GM19324 (cell line): ENCODE data around the gene UTF1.

Source experiments
- ATAC-seq: cut with Tn5 transposase; IDR thresholded peaks from one replicate; pipeline ENCODE4 v1.9.1; 2021; ENCODE audit warnings: mild to moderate bottlenecking, moderate library complexity; ENCODE audit not compliant: unreplicated experiment, low FRiP score

Gene UTF1, protein sequence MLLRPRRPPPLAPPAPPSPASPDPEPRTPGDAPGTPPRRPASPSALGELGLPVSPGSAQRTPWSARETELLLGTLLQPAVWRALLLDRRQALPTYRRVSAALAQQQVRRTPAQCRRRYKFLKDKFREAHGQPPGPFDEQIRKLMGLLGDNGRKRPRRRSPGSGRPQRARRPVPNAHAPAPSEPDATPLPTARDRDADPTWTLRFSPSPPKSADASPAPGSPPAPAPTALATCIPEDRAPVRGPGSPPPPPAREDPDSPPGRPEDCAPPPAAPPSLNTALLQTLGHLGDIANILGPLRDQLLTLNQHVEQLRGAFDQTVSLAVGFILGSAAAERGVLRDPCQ

DNA sequence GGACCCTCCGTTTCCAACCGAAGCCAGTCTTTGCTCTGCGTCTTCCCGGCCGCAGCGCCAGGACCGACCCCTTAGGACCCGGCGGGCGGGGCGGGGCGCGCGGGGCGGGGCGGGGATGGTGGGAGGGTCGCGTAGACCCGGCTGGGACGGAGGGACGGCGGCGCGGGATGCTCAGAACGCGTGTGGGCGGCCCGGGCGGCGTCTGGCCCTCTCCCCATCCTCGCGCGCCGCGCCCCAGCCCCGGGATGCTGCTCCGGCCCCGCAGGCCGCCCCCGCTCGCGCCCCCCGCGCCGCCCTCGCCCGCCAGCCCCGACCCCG lies at the start of gene UTF1:
Gene UTF1 (plus strand): TSS at position 174 of the 318 bp plus-strand sequence. CDS start 72 bp downstream, at position 246.
- no peak for ATAC-seq

DNA sequence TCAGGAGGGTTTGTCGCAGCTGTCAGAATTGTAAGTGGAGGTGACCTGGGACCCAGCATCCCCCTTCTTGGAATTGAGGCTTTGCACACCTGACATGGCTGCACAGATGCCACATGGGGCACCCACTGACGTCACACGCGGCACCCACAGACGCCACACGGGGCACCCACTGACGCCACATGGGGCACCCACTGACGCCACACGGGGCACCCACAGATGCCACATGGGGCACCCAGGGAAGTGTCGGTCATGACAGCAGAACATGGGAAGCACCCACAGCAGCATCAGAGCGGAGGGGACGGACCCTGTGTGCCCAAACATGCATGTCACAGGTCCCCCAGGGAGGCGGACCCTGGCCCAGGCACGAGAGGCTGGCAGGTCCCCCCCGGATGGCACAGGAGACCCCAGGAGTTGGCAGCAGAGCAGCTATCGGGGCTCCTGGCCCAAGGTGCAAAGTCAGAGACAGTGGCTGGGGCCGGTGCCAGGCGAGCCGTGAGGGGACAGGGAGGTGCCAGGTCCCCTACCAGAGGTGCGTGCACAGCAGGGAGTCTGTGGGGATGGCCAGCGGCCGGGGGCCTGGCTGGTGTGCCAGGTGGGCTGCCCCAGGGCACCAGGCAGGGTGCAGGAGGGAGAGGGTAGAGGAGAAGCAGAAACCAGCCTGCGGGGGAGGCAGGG lies 48.9 kb upstream of the UTF1 start:
- ATAC-seq = no peak

DNA sequence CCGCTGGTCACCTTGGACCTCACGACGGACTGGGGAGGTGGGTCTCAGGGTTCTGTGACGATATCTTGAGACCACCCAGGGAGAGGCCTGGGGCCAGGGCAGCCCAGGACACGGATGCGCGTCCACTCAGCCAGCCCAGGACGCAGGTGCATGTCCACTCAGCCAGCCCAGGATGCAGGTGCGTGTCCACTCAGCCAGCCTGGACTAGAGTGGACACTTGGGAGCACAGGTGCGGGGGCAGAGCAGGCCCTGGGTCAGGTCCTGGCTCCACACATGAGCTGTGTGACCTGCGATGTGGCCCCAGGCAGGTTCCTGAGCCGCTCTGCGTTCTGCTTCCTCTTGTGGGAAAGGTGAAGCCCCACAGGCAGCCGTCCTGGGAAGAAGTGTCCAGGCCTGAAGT lies 47.8 kb upstream of the UTF1 start:
- no peak for ATAC-seq

DNA sequence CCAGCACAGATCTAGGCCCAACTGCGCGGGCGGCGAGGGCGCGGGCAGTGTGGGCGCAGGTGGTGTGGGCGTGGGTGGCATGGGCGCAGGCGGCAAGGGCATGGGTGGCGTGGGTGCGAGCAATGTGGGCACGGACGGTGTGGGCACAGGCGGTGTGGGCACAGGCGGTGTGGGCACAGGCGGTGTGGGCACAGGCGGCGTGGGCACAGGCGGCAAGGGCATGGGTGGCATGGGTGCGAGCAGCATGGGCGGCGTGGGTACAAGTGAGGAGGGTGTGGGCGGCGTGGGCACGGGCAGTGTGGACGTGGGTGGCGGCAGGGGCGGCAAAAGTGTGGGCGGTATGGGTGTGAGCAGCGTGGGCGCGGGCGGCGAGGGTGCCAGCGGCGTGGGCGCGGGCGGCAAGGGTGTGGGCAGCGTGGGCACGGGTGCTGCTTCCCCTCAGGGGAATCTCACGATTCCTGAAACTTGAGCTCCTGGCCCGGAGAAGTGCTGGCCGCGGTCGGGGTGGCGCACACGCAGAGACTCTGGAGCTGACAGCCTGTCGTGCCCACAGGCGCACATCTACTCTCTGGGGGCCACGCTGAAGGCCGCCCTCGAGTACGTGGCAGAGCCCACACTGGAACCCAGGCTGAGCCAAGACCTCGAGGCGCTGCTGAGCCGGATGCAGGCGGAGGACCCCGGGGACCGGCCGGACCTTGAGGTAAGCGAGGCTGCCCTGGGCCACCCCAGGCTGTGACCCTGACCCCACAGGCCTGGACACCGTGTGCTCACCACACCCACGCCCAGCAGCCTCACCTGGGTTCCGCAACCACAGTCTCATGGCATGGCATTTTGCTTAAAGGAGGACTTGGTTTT lies 47.0 kb upstream of the UTF1 start:
- ATAC-seq = no peak

DNA sequence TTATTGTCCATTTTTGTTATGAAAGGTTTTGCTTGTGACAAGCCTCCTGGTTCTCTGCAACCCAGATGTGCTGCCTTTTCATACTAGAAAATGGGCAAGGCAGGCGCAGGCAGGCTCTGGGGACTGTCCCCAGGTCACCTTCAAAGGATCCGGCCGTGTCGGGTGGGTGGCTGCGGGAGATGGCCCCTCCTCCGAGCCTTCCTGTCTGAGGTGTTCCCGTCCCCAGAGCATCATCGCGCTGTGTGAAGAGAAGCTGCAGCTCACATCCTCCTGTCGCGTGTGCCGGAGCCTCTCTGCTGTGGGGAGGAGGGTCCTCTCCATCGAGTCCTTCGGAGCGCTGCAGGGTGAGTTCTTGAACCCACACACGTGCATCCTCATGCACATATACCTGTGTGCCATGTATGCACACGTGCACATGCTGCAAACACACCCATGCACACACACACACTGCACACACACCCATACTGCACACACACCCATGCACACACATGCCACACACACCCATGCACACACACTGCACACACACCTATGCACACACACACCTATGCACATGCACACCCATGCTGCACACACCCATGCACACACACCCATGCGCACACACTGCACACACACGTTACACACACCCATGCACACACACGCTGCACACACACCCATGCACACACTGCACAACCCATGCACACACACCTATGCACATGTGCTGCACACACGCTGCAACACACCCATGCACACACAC lies 46.2 kb upstream of the UTF1 start:
- ATAC-seq = no peak

DNA sequence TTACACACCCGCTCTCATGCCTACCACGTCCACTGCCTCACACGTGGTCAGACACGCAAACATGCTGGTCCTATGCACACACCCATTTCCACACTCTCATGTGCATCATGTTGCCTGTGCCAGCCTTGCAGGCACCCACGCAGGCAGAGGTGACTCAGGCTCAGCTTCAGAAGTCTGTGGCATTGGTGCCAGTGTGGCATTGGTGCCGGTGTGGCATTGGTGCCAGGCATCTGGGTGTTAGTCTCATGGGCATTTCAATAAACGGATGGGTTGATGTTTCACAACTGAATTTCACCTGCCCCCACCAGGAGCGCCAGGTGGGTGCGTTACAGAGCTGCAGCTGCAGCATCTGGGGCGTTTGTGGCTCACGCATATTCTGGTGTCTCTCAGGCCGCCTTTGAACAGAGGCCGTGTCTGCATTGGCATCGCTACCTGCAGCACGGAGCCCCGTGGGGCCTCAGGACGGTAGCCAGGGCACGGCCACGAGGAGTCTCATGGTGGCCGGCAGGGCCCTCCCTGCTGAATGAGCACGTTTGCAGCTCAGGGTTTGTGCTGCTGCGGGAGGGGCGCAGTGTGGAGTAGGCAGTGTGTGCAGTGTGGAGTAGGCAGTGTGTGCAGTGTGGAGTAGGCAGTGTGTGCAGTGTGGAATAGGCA lies 45.3 kb upstream of the UTF1 start:
- ATAC-seq = no peak

DNA sequence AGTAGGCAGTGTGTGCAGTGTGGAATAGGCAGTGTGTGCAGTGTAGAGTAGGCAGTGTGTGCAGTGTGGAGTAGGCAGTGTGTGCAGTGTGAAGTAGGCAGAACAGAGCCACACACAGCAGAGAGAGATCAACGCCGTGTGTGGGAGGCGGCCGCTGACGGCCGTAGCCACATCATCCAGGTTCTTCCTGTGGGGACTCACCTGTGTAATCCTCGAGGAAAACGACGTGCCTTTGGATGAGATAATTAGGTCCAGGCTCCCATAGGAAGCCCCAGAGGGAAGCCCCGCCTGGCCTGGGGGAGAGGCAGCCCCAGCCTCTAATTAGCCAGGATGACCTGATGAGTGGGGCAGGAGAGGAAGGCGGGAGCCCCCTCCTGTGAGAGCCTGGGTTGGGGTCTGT lies 44.6 kb upstream of the UTF1 start:
- ATAC-seq = no peak

DNA sequence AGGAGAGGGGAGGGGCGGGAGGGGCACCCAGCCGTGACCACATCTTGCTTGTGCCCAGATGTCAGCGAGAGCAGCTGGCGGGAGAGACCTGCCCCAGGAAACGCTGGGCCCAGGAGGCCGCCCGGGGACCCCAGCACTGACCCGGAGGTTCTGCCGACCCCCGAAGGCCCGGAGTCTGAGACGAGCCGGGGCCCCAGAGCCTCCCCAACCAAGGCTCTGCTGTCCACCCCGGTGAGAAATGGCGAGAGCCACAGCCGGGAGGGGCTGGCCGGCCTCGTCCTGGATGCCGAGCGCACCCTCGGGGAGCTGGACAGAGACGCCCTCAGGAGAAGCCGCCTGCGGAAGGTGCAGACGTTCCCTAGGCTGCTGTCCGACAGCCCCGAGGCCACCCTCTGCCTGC lies 44.1 kb upstream of the UTF1 start:
- ATAC-seq = no peak

DNA sequence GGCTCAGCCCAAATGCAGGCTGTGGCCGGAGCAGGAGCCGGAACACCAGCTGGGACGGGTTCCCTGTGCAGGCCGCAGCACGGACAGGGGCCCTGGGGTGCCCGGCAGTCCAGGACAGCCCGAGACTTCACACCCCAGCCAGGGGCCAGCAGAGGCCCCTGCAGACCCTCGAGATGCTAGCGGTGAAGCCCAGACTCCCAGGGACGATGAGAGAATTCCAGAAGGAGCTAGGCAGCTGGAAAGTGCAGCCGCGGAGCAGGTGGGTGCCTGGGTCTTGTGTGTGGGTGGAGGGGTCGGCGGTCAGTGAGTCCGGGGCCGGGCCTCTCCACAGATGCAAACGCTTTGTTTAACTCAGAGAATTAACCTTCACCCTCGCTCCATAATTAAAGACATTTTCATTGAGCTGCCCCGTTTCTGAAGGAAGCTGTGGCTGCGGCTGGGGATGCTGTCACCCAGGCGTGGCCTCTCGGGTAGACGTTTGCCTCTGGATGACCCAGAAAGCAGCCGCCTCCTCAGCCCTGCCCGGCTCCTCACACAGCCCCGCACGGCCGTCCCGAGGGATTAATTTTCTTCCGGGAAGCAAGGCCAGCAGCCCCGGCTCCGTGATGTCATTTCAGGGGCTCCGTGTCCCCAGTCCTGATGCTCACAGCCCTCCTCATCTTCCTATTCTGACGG lies 43.5 kb upstream of the UTF1 start:
- no peak for ATAC-seq

DNA sequence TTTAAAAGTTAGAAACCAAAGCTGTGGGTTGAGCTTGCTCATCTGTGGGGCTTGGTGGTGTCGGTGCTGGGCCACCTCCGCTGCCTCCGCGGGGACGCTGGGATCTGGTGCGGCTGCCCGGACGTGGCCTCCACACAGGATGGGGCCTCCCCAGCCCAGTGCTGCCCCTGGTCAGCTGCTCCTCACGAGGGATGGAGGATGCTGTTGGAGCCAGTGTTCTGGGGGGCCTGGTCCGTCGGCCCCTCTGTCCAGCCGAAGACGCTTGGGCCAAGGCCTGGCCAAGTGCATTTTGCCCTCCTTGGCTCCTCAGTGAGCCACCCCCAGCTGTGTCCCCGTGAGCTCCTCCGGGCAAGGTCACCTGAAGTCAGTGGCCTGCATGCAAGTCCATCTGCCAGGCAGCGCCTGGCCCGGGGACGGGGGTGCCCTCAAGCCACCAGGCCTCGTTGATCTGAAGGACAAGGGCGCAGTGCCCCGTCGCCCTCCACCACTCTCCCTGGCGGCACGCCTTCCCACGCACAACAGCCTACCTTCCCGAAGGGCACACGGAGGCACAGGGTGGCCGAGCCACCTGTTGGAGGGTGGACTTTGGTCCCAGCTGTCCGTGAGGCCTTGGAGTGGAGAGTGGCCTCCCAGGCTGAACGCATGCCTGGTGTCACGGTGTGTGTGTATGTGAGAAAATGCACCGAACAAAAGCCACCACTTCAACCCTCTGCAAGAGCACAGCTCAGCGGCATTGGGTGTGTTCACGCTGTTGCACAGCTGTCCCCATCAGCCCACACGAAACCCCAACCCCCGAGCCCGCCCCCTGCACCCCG lies 42.7 kb upstream of the UTF1 start:
- no peak for ATAC-seq

DNA sequence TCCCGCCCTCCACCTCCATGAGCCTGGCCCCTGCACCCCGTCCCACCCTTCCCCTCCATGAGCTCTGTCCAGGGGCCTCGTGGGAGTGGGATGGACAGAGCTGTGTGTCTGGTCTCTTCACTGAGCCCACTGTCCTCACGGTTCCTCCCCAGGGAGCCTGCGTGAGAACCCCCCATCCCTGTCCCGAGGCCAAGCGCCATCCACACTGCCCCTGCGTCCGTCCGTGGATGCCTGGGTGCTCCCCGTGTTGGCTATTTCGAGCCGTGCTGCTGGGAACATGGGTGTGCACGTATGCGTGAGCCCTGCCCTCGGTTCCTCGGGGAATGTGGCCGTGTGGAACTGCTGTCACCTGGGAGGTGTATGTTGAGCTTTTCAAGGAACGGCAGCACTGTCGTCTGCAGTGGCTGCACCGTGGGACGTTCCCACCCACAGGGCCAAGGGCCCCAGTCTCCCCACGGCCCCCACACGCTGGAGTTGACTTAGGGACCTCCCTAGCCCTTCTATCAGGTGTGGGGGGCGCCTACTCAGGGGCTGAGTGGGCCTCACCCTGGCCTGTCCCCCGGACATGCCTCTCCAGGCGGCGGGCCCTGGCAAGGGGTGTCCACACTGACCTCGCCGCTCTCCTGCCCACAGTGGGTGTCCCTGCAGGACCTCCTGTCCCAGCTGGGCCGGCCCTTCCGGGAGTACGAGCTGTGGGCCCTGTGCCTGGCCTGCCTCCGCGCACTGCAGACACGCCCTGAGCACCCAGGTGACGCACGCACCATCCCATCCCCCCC lies 41.9 kb upstream of the UTF1 start:
- ATAC-seq = no peak

DNA sequence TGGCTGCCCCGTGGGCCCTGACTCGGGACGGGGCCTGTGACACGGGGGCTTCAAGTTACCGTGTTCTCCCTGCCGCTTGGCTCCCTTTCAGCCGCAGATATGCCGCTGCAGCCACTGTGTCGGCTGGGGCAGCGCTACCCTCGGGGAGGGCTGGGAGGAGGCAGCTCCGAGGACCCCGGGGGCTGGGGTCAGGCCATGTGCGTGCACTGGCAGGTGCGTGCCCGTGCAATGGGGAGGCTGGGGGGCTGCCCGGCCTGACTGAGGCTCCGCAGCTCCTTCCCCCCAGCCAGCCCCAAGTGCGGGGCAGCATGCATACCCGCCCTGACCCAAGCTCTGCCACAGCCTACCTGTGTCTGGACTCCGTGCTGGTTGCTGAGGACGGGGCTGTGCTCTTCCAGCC lies 40.8 kb upstream of the UTF1 start:
- ATAC-seq = no peak

DNA sequence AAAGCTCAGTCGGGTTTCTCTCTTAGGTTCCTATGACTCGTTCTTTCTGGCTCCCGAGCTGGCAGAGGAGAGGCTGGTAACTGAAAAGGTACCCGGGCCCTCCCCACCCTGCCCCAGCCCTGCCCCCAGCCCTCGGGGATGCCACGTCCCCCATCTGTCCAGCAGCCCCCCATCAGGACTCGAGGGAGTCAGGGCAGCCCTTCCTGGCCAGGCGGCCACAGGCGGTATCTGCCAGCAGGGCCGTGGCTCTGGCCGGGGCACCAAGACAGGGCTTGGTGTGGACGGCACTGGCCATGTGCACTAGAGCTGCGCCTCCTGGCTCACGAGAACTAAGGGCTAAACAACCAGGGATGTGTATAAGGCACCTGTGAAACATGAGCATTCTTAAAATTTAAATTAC lies 40.3 kb upstream of the UTF1 start:
- no peak for ATAC-seq

DNA sequence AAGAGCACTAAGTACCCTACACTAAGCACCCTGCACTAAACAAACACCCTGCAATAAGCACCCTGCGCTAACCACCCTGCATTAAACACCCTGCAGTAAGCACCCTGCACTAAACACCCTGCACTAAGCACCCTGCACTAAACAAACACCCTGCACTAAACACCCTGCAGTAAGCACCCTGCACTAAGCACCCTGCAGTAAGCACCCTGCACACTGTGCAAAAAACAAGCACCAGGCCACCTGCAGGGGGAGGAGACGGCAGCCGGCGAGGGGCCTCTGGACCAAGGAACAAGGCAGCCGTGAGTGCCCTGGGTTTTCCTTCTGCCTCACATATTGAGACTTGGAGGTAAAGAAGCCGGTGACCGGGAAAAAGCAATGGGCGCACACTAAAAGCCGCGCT lies 39.8 kb upstream of the UTF1 start:
- no peak for ATAC-seq

DNA sequence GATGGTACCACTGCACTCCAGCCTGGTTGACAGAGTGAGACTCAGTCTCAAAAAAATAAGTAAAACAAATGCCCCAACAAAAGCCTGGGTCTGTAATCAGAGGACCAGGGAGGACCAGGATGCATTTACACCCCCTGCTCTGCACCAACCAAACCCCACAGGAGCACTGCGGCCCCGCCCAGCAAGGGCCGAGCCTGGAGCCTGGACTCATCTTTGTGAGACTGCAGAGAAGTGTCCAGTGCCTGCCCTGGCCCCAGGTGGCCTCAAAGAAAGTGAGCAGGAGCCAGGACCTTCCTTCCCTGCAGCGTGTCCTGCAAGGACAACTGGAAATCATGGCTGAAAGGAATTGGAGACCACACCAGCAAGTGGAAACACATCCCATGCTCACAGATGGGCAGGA lies 38.4 kb upstream of the UTF1 start:
- ATAC-seq = no peak

DNA sequence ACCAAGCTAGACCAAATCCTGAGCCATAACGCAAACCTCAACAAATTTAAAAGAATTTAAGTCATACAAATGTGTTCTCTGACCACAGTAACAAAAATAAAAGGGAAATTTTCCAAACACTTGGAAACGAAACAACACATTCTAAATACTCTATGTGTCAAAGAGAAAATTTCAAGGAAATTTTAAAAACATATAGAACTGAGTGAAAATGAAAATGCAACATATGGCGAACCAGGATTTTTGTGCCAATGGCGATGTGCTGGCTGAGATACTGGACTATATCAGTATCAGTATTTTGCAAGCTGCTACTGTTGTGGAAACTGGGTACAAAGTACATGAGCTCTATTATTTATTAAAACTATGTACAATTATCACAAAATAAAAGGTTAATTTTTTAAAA lies 35.9 kb upstream of the UTF1 start:
- ATAC-seq = no peak

DNA sequence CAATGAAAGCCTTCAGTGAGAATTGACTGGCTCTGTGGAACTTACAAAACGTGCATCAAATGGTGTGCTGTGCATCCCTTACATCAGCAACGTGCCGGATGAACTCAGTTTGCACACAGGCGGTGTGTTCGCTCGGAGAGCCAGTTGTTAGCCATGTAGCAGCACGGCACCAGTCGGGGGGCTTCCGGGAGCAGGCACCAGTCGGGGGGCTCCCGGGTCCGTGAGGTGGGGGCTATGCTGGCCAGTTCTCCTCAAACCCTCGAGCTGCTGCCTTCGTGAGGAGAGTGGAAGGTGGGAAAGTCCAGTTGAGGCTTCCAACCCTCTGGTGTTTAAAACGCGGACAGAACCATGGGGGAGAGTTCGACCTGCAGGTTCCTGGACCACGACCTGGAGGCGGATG lies 34.9 kb upstream of the UTF1 start:
- ATAC-seq = no peak

DNA sequence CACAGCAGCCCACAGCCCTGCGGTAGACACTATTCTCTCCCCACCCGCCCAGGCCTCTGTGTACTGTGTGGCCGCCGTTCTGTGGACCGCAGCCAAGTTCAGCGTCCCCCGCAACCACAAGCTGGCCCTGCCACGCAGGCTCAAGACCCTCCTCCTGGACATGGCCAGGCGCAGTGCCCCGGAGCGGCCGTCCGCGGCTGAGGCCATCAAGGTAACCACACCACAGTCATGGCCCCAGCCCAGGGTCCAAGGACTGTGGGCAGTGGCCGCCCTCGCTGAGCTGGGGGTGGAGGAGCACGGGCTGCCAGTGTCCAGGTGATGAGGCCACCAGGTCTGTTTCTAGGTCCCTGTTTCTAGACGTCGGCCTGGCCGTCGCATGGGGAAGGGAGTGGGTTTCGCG lies 34.4 kb upstream of the UTF1 start:
- no peak for ATAC-seq
